ENCODE data around the gene MAPK12. TPM values are rescaled to one million over a fixed set of nuclear protein-coding genes. Genes with fewer than 3 reads are reported as not detected.

The MAPK12 gene
- total RNA-seq, 4 donors from 2014 or later = 10.1 to 18.4 (median 14.0) TPM

DNA sequence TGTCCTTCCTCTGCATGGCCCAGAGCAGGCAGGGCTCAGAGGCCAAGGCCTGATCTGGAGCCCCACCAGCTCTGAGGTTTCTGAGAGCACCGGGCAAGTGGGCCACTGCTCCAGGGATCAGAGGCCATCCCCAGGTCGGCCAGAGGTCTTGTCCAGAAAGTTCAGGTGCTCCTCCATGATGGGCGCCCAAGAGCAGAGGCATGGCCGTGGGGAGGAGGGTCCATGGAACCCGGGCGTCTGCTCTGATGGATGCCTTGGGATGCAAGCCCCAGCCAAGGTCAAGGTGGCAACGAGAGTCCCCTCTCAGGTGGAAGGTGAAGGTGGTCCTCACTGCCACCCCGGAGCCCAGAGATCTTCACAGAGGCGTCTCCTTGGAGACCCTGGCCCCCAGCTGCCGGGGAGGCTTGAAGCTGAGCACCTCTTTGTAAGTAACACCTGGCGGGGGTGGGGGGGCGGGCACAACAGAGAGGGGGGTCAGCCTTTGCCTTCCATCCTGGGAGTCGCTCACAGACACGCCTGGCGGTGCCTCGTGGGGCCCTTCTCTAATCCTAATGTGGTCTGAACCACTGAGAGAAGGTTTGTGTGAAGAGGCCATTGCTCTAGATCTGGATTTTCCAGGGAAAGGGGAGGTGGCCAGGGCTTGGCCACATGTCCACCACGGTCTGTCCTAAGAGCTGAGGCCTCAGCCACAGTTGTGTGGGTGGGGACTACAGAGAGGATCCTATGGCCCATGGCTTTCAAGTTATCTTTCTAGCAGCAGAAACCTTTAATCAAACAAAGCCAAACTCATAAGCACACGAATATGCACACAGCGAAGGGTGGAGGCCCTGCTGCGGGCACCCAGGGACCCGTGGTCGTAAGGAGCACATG is 8.2 kb downstream of the MAPK12 start:
- WGBS, 2 donors (ENCODE audit: low coverage in 1 of 2) = 64 to 73% methylated on average over 3 of the region's 22 CpGs
- no peak overlapping the region for H3K27ac ChIP-seq
- no peak overlapping the region for H3K4me3 ChIP-seq
- H3K9me3 ChIP-seq = no peaks in the 10 kb centered on the region
- H3K36me3 ChIP-seq = peaks cover 0 to 12% of the 10 kb centered on the region in 2 donors
- TF ChIP-seq POLR2AphosphoS5 (IDR thresholded peaks at IDR 0.05) = no peak
- TF ChIP-seq EP300 (IDR thresholded peaks at IDR 0.05) = no peak
- TF ChIP-seq, protein P1, sequence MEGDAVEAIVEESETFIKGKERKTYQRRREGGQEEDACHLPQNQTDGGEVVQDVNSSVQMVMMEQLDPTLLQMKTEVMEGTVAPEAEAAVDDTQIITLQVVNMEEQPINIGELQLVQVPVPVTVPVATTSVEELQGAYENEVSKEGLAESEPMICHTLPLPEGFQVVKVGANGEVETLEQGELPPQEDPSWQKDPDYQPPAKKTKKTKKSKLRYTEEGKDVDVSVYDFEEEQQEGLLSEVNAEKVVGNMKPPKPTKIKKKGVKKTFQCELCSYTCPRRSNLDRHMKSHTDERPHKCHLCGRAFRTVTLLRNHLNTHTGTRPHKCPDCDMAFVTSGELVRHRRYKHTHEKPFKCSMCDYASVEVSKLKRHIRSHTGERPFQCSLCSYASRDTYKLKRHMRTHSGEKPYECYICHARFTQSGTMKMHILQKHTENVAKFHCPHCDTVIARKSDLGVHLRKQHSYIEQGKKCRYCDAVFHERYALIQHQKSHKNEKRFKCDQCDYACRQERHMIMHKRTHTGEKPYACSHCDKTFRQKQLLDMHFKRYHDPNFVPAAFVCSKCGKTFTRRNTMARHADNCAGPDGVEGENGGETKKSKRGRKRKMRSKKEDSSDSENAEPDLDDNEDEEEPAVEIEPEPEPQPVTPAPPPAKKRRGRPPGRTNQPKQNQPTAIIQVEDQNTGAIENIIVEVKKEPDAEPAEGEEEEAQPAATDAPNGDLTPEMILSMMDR (IDR thresholded peaks at IDR 0.05) = no peak
- no peak for TF ChIP-seq POLR2A (IDR thresholded peaks at IDR 0.05)
- H3K27me3 ChIP-seq = peaks cover 8% of the 10 kb centered on the region
- peaks cover 0 to 42% (median 23%) of the 10 kb centered on the region in 3 donors for H3K4me1 ChIP-seq
- ATAC-seq = no peak

DNA sequence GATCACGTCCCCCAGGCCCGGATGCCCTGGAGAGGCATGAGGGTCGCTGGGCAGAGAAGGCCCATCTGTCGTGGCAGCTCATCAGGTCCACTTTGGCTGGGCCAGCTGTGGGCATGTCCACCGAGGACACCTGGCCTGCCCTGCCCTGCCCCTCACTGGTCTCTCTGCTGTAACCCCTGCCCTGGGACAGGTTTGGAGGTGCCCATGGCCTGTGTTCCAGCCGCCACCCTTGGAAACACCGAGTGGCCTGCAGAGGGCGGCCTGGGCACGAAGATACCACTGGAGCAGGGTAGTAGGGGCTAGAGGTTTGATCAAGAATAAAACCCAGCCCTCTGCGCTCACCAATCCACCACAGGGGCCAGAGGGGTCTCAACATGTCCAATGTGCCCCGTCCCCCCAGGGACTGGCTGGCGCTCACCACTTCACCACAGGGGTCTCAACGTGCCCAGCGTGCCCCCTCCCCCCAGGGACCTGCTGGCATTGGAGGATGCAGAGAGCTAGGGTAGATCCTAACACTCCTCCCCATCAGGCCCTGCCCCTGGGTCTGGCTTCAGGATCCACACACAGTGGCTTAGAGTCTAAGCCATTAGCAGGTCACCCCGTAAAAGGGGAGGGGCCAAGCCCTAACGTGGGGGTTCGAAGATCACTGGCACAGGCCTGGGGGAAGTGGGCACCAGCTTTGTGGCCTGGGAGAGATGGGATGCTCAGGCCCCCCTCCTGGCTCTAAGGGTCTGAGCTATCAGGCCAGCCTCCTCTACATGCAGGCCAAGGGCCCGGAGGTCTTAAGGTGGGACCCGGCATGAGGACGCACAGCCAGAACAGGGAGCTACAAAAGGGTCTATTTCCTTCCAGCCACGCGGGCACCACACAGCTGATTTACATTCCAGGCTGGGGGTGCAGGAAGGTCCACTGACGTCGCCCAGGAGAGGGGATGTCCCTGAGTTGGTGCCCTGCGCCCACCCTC is 9.1 kb downstream of the MAPK12 start:
- H3K9me3 ChIP-seq = no peaks in the 10 kb centered on the region
- peaks cover 0 to 51% (median 23%) of the 10 kb centered on the region in 3 donors for H3K4me1 ChIP-seq
- H3K4me3 ChIP-seq = peak overlapping the region in 1 of 2 donors; percentile 74
- peaks cover 0 to 16% of the 10 kb centered on the region in 2 donors for H3K36me3 ChIP-seq
- no CpG with 5 or more reads among the region's 25 CpGs for WGBS, 2 donors (ENCODE audit: low coverage in 1 of 2)
- TF ChIP-seq POLR2A (IDR thresholded peaks at IDR 0.05) (no peak), POLR2AphosphoS5 (IDR thresholded peaks at IDR 0.05) (no peak)
- TF ChIP-seq, protein P1 (IDR thresholded peaks at IDR 0.05) = peak in 3 of 4 experiments; percentile 58 to 78 (median 67)
- H3K27ac ChIP-seq = peak overlapping the region in 3 of 4 donors; percentile 82 to 83 (median 82)
- no peaks in the 10 kb centered on the region for H3K27me3 ChIP-seq
- ATAC-seq = peak; percentile 66

DNA sequence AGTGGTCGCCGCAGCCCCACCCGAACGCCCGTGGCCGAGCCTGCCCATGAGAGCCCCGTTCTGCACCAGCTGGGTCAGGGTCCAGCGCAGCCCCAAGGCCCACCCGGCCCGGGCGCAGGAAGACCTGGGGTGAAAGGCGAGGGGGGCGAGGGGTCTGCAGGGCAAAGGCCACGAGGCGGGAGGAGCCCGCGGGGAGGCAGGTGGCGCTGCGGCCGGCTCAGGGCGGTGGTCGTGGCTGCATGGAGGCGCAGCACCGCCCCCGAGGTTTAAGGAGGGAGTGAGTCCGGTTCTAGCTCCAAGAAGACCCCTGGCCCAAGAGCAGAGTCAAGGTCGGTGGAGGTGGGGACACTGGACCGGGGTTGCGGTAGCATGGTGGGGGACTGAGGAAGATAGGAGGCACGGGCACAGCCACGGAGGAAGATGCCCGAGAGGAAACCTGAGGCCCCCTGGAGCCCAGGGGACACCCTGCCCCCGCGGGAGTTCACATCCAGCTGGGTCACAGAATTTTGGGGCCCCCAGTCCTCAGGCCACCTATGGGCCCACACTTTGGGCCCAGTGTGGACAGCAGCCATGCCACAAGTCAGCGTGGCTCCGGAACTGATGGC is 9.9 kb downstream of the MAPK12 start:
- no peaks in the 10 kb centered on the region for H3K9me3 ChIP-seq
- WGBS, 2 donors (ENCODE audit: low coverage in 1 of 2) = 33% methylated on average over 3 of the region's 36 CpGs; no CpG with 5 or more reads in 1 of the 2 donors
- TF ChIP-seq POLR2A (IDR thresholded peaks at IDR 0.05) (no peak), POLR2AphosphoS5 (IDR thresholded peaks at IDR 0.05) (no peak), EP300 (IDR thresholded peaks at IDR 0.05) (no peak)
- TF ChIP-seq, protein P1 (IDR thresholded peaks at IDR 0.05) = no peak
- H3K27me3 ChIP-seq = no peaks in the 10 kb centered on the region
- no peak for ATAC-seq
- H3K4me1 ChIP-seq = peaks cover 0 to 56% (median 23%) of the 10 kb centered on the region in 3 donors
- peaks cover 0 to 24% of the 10 kb centered on the region in 2 donors for H3K36me3 ChIP-seq
- H3K4me3 ChIP-seq = peak overlapping the region; percentile 25 to 74
- peak overlapping the region in 3 of 4 donors; percentile 82 to 83 (median 82) for H3K27ac ChIP-seq

DNA sequence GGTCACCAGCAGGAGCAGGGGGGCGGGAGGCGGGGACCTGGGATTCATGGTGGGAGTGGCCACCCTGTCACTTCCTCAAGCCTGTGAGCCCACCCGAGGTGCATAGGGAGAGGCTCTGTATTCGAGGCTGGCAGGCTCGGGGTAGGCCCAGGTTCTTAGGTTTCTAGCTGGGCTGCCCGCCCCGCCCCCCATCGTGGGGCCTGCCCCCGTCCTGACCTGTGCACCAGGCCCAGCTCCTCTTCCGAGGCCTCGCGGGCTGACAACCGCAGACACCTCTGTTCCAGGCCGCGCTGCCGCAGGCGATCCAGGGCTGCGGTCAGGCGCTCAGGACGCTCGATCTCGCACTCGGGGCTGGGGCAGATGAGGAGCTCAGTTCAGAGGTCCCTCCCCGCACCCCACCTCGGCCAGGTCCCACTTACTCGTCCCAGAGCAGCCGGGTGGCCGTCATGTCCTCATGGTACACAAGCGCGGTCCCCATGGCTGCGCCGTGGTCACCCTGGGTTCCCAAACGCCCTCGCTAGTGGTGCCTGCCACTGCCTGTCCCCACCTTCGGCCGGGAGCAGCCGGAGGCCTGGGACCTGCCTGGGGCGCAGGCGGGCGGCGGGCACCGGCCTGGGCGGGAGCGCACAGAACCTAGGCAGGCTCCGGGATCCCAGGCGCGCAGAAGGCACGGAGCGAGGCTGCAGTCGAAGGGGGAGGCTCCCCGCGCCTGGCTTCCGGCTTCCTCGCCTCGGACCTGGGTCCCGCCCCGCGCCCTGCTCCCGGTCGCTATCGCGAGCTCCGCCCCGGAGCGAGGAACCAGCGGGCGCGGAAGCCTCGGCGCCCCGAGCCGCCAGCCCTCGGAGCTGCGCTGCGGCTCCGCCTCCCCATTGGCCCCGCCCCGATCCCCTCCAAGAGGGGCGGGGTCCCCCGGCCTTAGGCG is 10.7 kb downstream of the MAPK12 start, which contains the start of gene HDAC10:
TSS of gene HDAC10 (minus strand) at position 711 of the 922 bp plus-strand sequence. CDS start at position 478, 233 bp downstream.
- peak; percentile 75 for ATAC-seq
- Histone ChIP-seq H3K9me3 (no peaks in the 10 kb centered on the region), H3K4me1 (peaks cover 0 to 64% (median 27%) of the 10 kb centered on the region in 3 donors), H3K36me3 (peaks cover 0 to 32% of the 10 kb centered on the region in 2 donors), H3K4me3 (peak within 1 kb of the TSS; percentile 25 to 74), H3K27ac (peak within 1 kb of the TSS in 3 of 4 donors; percentile 82 to 83 (median 82)), H3K27me3 (no peaks in the 10 kb centered on the region)
- WGBS, 2 donors (ENCODE audit: low coverage in 1 of 2) = 6% methylated on average over 3 of the region's 81 CpGs; no CpG with 5 or more reads in 1 of the 2 donors
- TF ChIP-seq, protein P1 (IDR thresholded peaks at IDR 0.05) = no peak
- TF ChIP-seq EP300 (IDR thresholded peaks at IDR 0.05) = no peak
- TF ChIP-seq POLR2AphosphoS5 (IDR thresholded peaks at IDR 0.05) = no peak
- TF ChIP-seq POLR2A (IDR thresholded peaks at IDR 0.05) = peak in 1 of 2 donors; percentile 43
